ENCODE data around the gene TUBB1.

DNA sequence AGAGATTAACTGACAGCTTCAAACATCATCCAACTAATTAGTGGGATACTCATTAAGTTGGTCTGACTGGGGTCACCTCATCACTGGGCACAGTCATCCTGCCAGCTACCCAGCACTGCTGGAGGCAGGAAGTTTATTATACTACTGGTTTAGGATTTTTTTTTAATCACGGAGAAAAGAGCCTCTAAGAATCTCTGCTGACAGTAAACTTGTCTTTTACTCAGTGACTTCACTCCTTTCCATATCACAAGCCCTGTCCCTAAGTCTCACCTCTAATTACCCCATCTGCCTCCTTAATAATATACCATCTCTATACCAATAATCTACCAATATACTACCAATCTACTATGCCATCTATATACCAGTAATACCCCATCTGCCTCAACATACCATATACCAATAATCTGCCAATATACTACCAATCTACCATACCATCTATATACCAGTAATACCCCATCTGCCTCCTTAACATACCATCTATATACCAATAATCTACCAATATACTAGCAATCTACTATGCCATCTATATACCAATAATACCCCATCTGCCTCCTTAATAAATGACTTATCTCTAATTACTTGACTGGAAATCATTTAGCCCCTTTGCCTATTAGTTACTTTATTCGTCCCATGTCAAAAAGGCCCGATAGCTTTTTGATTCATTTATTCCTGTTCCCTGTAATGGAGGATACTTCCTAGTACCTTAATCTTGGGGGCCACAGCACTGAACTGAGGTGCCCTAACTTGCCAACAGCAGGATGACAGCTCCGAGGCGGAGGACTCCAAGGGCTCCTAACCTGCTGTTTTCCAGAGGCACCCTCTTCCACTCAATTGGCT lies 7.9 kb downstream of the TUBB1 start:
- TF ChIP-seq, protein P1, sequence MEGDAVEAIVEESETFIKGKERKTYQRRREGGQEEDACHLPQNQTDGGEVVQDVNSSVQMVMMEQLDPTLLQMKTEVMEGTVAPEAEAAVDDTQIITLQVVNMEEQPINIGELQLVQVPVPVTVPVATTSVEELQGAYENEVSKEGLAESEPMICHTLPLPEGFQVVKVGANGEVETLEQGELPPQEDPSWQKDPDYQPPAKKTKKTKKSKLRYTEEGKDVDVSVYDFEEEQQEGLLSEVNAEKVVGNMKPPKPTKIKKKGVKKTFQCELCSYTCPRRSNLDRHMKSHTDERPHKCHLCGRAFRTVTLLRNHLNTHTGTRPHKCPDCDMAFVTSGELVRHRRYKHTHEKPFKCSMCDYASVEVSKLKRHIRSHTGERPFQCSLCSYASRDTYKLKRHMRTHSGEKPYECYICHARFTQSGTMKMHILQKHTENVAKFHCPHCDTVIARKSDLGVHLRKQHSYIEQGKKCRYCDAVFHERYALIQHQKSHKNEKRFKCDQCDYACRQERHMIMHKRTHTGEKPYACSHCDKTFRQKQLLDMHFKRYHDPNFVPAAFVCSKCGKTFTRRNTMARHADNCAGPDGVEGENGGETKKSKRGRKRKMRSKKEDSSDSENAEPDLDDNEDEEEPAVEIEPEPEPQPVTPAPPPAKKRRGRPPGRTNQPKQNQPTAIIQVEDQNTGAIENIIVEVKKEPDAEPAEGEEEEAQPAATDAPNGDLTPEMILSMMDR (IDR thresholded peaks at IDR 0.05; ENCODE audit: borderline replicate concordance, extremely low read depth, low read length, poor library complexity, severe bottlenecking): no peak
- TF ChIP-seq EZH2 (IDR thresholded peaks at IDR 0.05; ENCODE audit: borderline replicate concordance, low read depth, low read length, severe bottlenecking): no peak

All from DND-41 (cell line).